Fibroblast of the aortic adventitia (primary cell): ENCODE data around the gene MCAM. TPM values are rescaled to one million over a fixed set of nuclear protein-coding genes. Genes with fewer than 3 reads are reported as not detected.
A peak's percentile ranks its signal among the peaks of the same experiment; 100 is the strongest.

Source experiments
- DNase-seq: peaks from one replicate; pipeline ENCODE4 v3.0.0-alpha.2; 2010; ENCODE audit warnings: low read depth
- H3K4me3 ChIP-seq: 2 replicates; pipeline ENCODE4 v1.5.1; 2011; ENCODE audit warnings: low read depth, mild to moderate bottlenecking, control low read depth, low read length, moderate library complexity
- total RNA-seq: library from RNA; depleted of rRNA; stranded (reverse); fragments of >200 nt; gene quantifications from 2 replicates; pipeline ENCODE4 v1.2.3, GENCODE V29; 2012; ENCODE audit warnings: low replicate concordance
- TF ChIP-seq, protein P1 (sequence below): IDR thresholded peaks from 2 replicates; pipeline ENCODE4 v1.5.1; 2011; ENCODE audit warnings: mild to moderate bottlenecking, low read length, control low read depth, inconsistent platforms; ENCODE audit not compliant: insufficient read depth

The MCAM gene
- total RNA-seq, 1 donor, result 2.2 TPM

DNA sequence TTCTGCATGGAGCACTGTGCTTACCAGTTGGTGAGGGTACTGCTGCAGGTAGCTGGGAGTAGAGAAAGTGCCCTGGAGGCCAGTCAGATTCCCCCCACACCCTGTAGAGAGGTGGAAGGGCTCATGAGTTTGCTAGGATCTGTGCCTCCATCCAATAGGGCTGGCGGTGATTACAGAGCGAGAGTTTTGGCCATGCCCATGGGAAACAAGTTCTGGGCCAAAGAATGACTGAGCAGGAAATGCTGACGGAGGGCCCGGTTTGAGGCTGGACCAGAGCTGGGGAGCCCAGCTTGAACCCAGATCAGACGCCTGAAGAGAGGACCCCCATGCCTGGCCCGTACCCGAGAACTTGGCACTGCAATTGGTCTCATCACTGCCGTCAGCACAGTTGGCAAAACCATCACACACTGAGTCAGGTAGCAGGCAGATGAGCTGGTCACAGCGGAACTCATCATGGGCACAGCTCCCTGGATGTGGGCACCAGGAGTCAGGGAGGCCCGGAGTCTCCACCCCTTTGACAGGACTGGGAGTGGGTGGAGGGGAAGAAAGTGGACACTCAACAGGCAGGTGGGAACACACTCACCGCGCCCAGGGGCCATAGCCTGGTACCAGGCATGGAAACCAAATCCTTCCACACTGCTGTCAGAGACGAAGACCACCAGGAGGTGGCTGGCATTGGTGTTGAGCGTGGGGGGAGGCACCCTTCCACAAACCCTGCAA is 27.5 kb upstream of the MCAM start:
- DNase-seq, result peak; percentile 39
- no peak overlapping the region for H3K4me3 ChIP-seq
- TF ChIP-seq, protein P1, sequence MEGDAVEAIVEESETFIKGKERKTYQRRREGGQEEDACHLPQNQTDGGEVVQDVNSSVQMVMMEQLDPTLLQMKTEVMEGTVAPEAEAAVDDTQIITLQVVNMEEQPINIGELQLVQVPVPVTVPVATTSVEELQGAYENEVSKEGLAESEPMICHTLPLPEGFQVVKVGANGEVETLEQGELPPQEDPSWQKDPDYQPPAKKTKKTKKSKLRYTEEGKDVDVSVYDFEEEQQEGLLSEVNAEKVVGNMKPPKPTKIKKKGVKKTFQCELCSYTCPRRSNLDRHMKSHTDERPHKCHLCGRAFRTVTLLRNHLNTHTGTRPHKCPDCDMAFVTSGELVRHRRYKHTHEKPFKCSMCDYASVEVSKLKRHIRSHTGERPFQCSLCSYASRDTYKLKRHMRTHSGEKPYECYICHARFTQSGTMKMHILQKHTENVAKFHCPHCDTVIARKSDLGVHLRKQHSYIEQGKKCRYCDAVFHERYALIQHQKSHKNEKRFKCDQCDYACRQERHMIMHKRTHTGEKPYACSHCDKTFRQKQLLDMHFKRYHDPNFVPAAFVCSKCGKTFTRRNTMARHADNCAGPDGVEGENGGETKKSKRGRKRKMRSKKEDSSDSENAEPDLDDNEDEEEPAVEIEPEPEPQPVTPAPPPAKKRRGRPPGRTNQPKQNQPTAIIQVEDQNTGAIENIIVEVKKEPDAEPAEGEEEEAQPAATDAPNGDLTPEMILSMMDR, result no peak

DNA sequence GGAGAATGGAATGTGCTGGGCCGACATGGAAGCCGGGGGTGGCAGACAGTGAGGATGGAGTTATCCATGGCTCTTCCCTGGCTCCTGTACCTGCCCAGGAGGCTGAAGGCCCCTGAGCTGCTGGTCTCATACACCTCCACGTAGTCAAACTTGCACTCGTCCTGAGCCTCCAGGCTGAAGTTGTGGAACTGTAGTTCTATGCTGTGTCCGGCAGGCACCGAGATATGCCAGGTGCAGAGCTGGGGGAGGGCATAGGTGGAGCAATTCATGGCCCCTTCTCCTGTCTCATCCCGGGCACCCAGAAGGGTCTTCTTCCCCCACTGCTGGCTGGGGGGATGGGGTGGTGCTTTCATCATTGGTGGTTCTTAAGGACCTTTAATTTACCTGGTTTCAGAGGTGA is 26.8 kb upstream of the MCAM start:
- no peak overlapping the region for H3K4me3 ChIP-seq
- TF ChIP-seq, protein P1, result no peak

DNA sequence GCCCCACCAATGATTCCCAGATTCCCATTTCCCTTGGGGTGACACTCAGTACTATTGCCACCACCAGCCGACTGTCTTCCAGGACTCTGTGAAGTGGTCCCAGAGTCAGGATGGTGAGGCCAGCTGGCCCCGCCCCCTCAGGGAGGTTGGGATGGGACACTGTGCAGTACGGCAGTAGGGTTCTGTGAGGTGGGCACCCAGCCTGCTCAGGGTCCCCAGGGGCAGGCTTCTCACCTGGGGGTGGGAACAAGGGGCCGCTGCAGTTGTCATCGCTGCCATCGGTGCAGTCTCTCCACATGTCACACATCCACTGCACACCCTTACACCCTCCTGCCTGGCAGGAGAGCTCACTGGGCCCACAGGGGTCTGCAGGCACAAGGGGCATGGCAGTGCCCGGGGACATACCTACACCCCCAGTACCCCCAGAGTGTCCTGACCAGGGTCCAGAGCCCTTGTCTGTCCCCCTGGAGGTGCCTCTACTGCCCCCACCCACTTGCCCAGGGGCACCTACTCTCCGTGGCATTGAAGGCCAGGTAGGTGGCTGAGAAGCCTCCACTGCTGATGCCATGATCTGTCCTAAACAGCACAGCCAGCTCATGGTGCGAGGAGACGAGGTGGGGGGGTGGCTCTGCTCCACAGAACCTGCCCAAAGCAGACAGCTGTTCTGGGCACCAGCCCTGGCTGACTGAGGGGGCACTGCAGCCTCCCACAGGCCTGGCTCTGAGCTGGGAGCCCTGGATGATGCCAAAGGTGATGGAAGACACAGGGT is 25.6 kb upstream of the MCAM start:
- H3K4me3 ChIP-seq, result no peak overlapping the region
- TF ChIP-seq, protein P1, result no peak
- DNase-seq, result no peak

More for the DNA sequence above, 26.8 kb upstream of the MCAM start:
- DNase-seq, result no peak

DNA sequence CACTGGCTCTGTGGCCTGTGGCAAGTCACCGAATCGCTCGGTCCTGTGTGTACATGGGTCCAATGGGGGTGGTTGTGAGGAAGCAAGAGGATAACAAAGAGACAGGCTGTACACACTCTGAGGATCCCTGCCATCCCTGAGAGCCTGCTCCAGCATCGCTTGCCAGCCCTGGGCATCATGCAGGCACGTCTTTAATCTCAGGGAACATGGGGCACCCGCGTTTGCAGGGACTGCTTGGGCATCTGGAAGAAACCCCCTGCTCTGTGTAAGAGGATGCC is 25.0 kb upstream of the MCAM start:
- TF ChIP-seq, protein P1, result no peak
- DNase-seq, result no peak
- no peak overlapping the region for H3K4me3 ChIP-seq

DNA sequence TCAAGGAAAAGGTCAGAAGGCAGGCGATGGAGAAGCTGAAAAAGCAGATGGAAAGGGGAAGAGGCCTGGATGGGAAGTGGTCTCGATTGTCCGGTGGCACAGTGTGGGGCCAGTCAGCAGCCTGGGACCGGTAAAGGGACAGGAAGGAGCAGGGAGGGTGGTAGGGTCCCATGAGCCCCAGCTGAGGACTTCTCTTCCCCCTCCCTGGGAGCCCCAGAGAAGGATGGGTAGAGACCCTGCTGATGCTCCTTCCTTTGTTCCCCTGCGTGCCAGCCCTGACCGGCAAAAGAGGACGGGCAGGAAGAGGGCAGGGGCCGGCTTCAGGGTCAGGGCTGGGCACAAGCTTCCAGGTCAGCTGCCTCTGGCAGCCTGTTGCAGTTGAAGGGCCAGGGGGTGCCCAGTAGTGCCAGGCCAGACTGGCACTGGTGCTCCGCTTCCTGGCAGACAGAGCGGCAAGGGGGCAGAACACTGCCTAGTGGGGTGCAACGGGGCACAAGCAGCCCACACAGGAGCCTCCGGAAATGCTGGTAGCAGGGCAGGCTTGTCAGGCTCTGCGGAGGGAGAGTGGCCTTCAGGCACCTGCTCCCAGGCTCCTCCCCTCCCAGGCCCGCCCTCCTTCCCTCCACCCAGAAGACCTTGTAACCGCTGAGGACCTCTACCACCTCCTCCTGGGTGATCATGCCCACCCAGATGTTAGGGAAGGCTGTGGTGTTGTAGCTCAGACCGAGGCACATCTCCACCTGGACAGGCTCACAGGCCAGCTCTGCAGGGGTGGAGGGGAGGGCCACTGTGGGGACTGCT is 24.5 kb upstream of the MCAM start:
- no peak for DNase-seq
- no peak overlapping the region for H3K4me3 ChIP-seq
- TF ChIP-seq, protein P1, result no peak

DNA sequence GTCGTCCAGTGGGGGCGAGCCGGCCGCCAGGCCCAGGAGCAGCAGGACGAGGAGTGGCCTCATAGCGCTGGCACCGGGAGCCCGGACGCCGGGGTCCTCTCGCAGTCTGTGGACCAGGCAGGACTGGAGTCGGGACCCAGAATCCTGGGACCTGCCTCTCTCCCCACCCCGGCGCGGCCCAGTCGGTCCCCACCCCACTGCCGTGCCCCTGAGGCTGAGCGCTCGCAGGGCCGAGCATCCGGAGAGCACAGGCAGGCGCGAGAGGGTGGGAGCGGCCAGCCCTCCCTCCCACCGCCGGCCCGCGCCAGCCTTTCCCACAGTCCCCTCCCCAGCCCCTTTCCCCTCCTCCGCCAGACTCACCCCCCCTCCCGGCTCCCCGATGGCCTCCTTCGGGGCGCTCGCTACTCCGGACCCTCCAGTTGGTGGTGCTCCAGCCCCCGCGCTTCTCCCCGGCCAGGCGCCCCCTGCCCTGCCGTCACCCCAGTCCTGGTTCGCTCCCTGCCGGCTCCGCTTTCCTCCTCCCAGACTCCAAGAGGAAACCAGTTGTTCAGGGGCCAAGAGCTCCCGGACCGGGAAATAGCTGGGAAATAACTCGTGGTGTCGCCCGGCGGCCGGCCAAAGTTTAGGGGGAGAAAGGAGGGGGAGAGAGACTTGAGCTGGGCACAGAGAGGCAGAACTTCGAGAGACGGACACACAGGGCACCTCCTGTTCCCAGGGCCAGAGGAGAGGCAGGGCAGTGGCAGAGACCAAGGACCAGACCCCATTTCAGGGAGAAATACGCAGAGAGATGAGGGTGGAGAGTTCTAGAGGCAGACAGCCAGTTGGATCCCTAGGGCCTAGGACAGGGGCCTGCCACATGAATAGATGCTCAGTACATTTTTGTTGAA is 23.6 kb upstream of the MCAM start, which contains the start of gene C1QTNF5:
C1QTNF5 (minus strand) TSS at position 549 of the 887 bp plus-strand sequence; CDS start at position 63, 486 bp downstream.
- TF ChIP-seq, protein P1, result no peak
- H3K4me3 ChIP-seq, result peak within 1 kb of the TSS; percentile 71
- peak; percentile 85 for DNase-seq
